A549 (cell line): ENCODE results near the gene VPS35L. TPM values are rescaled to one million over a fixed set of nuclear protein-coding genes. Genes with fewer than 3 reads are reported as not detected.

Experiments used
- ATAC-seq, 2 experiments: fragments of 200-7000 bp in 1 of 2; fragments of >200 bp in 1 of 2; cut with Nextera tagmentation in 1 of 2; cut with Tn5 transposase in 1 of 2; 3 replicates each; pipeline versions ENCODE4 v1.8.0 to v1.9.1; 2018 to 2020; ENCODE audit warnings: mild to moderate bottlenecking in 1 of 2, moderate library complexity in 1 of 2
- CTCF ChIA-PET: fragments of 300-600 bp; sonication (Branson Sonifier 250); formaldehyde crosslinking; extraction: SDS; loops from one replicate; lab custom pipeline; 2021; ENCODE audit warnings: antibody characterized with exemption, inconsistent platforms; lab: Yijun Ruan, JAX
- POLR2A ChIA-PET: fragments of 350-600 bp; formaldehyde crosslinking; extraction: SDS; loops from one replicate; lab custom pipeline; 2021; ENCODE audit warnings: antibody characterized with exemption, inconsistent platforms; lab: Yijun Ruan, JAX
- DNase-seq, 2 experiments: peaks; one replicate each; pipeline versions ENCODE4 v3.0.0 to v3.0.0-alpha.2; 2011 to 2016; ENCODE audit warnings: low read depth in 1 of 2, low spot score in 1 of 2
- FAIRE-seq: peaks from 2 replicates; lab custom pipeline; 2011; peaks lifted over from hg19 to GRCh38; lab: Jason Lieb, UNC
- H3K27ac ChIP-seq, 2 experiments: fragments of >200 bp; sonication (Bioruptor Twin); formaldehyde crosslinking; 3 replicates each; pipeline ENCODE4 v1.5.1; 2016 to 2017
- H3K4me1 ChIP-seq: fragments of >200 bp; sonication (Bioruptor Twin); formaldehyde crosslinking; 3 replicates; pipeline ENCODE4 v1.6.1; 2016
- H3K4me2 ChIP-seq: fragments of >200 bp; sonication (Bioruptor Twin); formaldehyde crosslinking; 3 replicates; pipeline ENCODE4 v1.6.1; 2016
- H3K4me3 ChIP-seq: fragments of >200 bp; sonication (Bioruptor Twin); formaldehyde crosslinking; 3 replicates; pipeline ENCODE4 v1.5.1; 2016
- H3K9me3 ChIP-seq: fragments of >200 bp; sonication (Bioruptor Twin); formaldehyde crosslinking; 3 replicates; pipeline ENCODE4 v1.6.1; 2016
- BHLHE40 ChIP-seq: IDR thresholded peaks from 2 replicates; pipeline ENCODE4 v1.6.1; 2012; ENCODE audit warnings: low read depth, low read length, inconsistent platforms
- CBX2 ChIP-seq: fragments of 200-600 bp; sonication (generic); IDR thresholded peaks from 2 replicates; pipeline ENCODE4 v1.6.1; 2016; ENCODE audit warnings: low read depth, mild to moderate bottlenecking, borderline replicate concordance
- CBX8 ChIP-seq: fragments of 200-600 bp; sonication (generic); IDR thresholded peaks from 2 replicates; pipeline ENCODE4 v1.6.1; 2016
- CEBPB ChIP-seq, 2 experiments: fragments of >200 bp in 1 of 2; sonication (Bioruptor Twin) in 1 of 2; formaldehyde crosslinking in 1 of 2; IDR thresholded peaks; 2 replicates each; pipeline ENCODE4 v1.6.1; 2012 to 2016
- CHD2 ChIP-seq: fragments of 150-350 bp; IDR thresholded peaks from 2 replicates; pipeline ENCODE4 v1.6.1; 2014; ENCODE audit warnings: low read length; ENCODE audit not compliant: partially characterized antibody
- FOSB ChIP-seq: fragments of 250-450 bp; sonication (Bioruptor Pico); IDR thresholded peaks from 2 replicates; pipeline ENCODE4 v1.5.0; 2020; ENCODE audit warnings: mild to moderate bottlenecking, moderate library complexity
- GATA3 ChIP-seq: IDR thresholded peaks from 2 replicates; pipeline ENCODE4 v1.6.1; 2012; ENCODE audit warnings: borderline replicate concordance
- HDAC2 ChIP-seq: fragments of 200-600 bp; sonication (generic); IDR thresholded peaks from 2 replicates; pipeline ENCODE4 v1.6.1; 2016
- HEYL ChIP-seq: fragments of 250-450 bp; sonication (Bioruptor Pico); IDR thresholded peaks from 2 replicates; pipeline ENCODE4 v1.8.0; 2021; ENCODE audit warnings: mild to moderate bottlenecking, moderate library complexity
- HOXA7 ChIP-seq: fragments of 250-450 bp; sonication (Bioruptor Pico); IDR thresholded peaks from 2 replicates; pipeline ENCODE4 v1.5.0; 2020; ENCODE audit warnings: mild to moderate bottlenecking, moderate library complexity
- HOXB13 ChIP-seq: fragments of 250-450 bp; sonication (Bioruptor Pico); IDR thresholded peaks from 2 replicates; pipeline ENCODE4 v1.5.0; 2020; ENCODE audit warnings: low read depth, mild to moderate bottlenecking, moderate library complexity
- HOXB5 ChIP-seq: fragments of 250-450 bp; sonication (Bioruptor Pico); IDR thresholded peaks from 2 replicates; pipeline ENCODE4 v1.5.0; 2020; ENCODE audit warnings: mild to moderate bottlenecking, moderate library complexity
- JUN ChIP-seq, 2 experiments: fragments of >200 bp; sonication (Bioruptor Twin); formaldehyde crosslinking; IDR thresholded peaks; 2 replicates in 1 of 2; 3 replicates in 1 of 2; pipeline ENCODE4 v1.6.1; 2016 to 2017
- NFE2L2 ChIP-seq: fragments of 150-350 bp; conservative IDR thresholded peaks from 2 replicates; pipeline ENCODE4 v1.6.1; 2014; ENCODE audit warnings: low read length
- NPAS2 ChIP-seq: fragments of 250-450 bp; sonication (Bioruptor Pico); IDR thresholded peaks from 2 replicates; pipeline ENCODE4 v1.8.0; 2022; ENCODE audit warnings: mild to moderate bottlenecking, moderate library complexity, borderline replicate concordance
- NR3C1 ChIP-seq: fragments of >200 bp; sonication (Bioruptor Twin); formaldehyde crosslinking; IDR thresholded peaks from 3 replicates; pipeline ENCODE4 v1.6.1; 2017
- PHF8 ChIP-seq: fragments of 200-600 bp; sonication (generic); IDR thresholded peaks from 2 replicates; pipeline ENCODE4 v1.6.1; 2016; ENCODE audit warnings: low read depth, mild to moderate bottlenecking, antibody characterized with exemption, moderate library complexity, borderline replicate concordance
- POLR2AphosphoS2 ChIP-seq: conservative IDR thresholded peaks from 2 replicates; pipeline ENCODE4 v1.6.1; 2012; ENCODE audit warnings: low read length, improper control_type of control experiment, inconsistent platforms
- RAD21 ChIP-seq, 2 experiments: fragments of >200 bp in 1 of 2; sonication (Bioruptor Twin) in 1 of 2; formaldehyde crosslinking in 1 of 2; IDR thresholded peaks in 1 of 2; conservative IDR thresholded peaks in 1 of 2; 2 replicates in 1 of 2; 3 replicates in 1 of 2; pipeline ENCODE4 v1.6.1; 2012 to 2018; ENCODE audit warnings: inconsistent platforms in 1 of 2
- RARB ChIP-seq: fragments of 250-450 bp; sonication (Bioruptor Pico); IDR thresholded peaks from 2 replicates; pipeline ENCODE4 v1.8.0; 2021; ENCODE audit warnings: mild to moderate bottlenecking, moderate library complexity
- RNF2 ChIP-seq: fragments of 200-600 bp; sonication (generic); IDR thresholded peaks from 2 replicates; pipeline ENCODE4 v1.6.1; 2016; ENCODE audit warnings: low read depth, mild to moderate bottlenecking, antibody characterized with exemption, moderate library complexity, borderline replicate concordance
- SMC3 ChIP-seq: fragments of >200 bp; sonication (Bioruptor Twin); formaldehyde crosslinking; IDR thresholded peaks from 3 replicates; pipeline ENCODE4 v1.6.1; 2018; ENCODE audit warnings: inconsistent platforms
- TFCP2L1 ChIP-seq: fragments of 250-450 bp; sonication (Bioruptor Pico); IDR thresholded peaks from 2 replicates; pipeline ENCODE4 v1.5.0; 2021; ENCODE audit warnings: mild to moderate bottlenecking
- TP53 ChIP-seq: fragments of 250-450 bp; sonication (Bioruptor Pico); IDR thresholded peaks from 2 replicates; pipeline ENCODE4 v1.5.0; 2021; ENCODE audit warnings: mild to moderate bottlenecking, moderate library complexity
- ZC3H11A ChIP-seq: fragments of 450-650 bp; IDR thresholded peaks from 2 replicates; pipeline ENCODE4 v1.6.1; 2014; ENCODE audit warnings: antibody characterized with exemption, mild to moderate bottlenecking
- whole genome bisulfite sequencing: methylation state at CpG from one replicate; pipeline ENCODE4 v1.1.6; 2017; ENCODE audit errors: missing lambda C conversion rate; 5-methylcytosine and 5-hydroxymethylcytosine counted together
- polyA plus RNA-seq, 4 experiments: library from polyadenylated mRNA; depleted of rRNA in 3 of 4; stranded (reverse); fragments of >200 nt; fragmentation: RNase III in 1 of 4; extraction: RNeasy Plus Mini Kit Qiagen cat#74134 plus additional on column Dnase treatment in 1 of 4; gene quantifications; 2 replicates in 3 of 4; 3 replicates in 1 of 4; pipeline ENCODE4 v1.2.3, GENCODE V29; 2011 to 2017
- TF ChIP-seq, protein P1 (sequence below): fragments of 250-450 bp; sonication (Bioruptor Pico); IDR thresholded peaks from 2 replicates; pipeline ENCODE4 v1.5.0; 2020; ENCODE audit warnings: low read depth, mild to moderate bottlenecking, moderate library complexity
- TF ChIP-seq, protein P2 (sequence below): fragments of 250-450 bp; sonication (Bioruptor Pico); IDR thresholded peaks from 2 replicates; pipeline ENCODE4 v1.5.0; 2021; ENCODE audit warnings: mild to moderate bottlenecking, moderate library complexity, borderline replicate concordance
- TF ChIP-seq, protein P3 (sequence below): fragments of 450-650 bp; IDR thresholded peaks from 2 replicates; pipeline ENCODE4 v1.6.1; 2014; ENCODE audit warnings: antibody characterized with exemption
- TF ChIP-seq, protein P4 (sequence below): IDR thresholded peaks from 2 replicates; pipeline ENCODE4 v1.6.1; 2012
- TF ChIP-seq, protein P5 (sequence below): fragments of >200 bp; sonication (Bioruptor Twin); formaldehyde crosslinking; IDR thresholded peaks from 3 replicates; pipeline ENCODE4 v1.6.1; 2016

Gene VPS35L
- polyA plus RNA-seq, 2 of the 4 experiments (the other 2 are of a cell fraction) = 38.4 to 47.7 TPM

DNA sequence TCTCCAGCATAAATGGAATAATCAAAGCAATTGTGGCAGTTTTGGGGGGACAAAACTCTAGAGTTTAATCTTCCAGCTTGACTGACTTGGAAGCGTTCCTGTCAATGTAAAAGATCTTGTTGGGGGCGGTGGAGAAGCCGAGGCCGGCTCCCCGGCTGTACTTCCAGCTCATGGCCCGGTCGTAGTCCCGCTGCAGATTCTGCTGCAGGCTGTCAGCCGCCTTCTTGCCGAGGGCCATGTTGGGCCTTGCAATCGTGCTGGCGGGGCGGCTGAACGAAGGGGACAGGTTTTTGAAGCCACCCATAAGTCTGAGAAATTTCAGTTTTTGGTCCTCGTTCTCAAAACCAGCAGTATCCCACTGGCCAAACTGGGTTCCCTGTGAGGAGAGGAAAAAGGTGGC lies 151.3 kb downstream of the VPS35L start:
- CTCF ChIA-PET = interaction anchor here (1.1 kb wide), 1 partner anchor 677 kb away, joined by 4 read pairs; no protein-coding TSS in a partner anchor
- WGBS = 95% methylated on average over 15 of the region's 15 CpGs

DNA sequence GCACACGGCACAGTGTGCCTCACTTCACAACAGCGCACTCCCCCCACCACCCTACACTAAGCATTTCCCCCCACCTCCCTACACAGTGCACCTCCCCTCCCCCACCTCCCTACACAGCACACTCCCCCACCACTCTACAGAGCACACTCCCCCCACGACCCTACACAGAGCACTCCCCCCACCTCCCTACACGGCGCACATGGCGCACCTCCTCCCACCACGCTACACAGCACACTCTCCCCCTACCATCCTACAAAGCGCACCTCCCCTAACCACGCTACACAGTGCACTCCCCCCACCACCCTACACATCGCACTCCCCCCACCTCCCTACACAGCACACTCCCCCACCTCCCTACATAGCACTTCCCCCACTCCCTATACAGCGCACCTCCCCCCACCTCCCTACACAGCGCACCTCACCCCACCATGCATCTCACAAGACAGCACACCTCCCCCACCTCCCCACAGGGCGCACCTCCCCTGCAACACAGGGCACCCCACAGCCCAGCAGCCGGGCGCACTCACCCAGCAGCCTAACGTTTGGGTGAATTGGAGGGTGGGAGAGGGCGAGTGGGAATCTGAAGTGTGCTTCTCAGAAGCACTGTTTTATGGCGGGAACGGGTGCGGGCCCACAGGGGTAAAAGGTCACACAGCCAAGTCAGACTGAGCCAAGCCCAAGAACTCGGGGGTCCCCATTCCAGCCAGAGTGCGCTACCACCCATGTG lies 152.2 kb downstream of the VPS35L start:
- no peak for TF ChIP-seq FOSB (CRISPR knock-in tag)
- no peak for TF ChIP-seq TFCP2L1 (CRISPR knock-in tag)
- no peak for TF ChIP-seq GATA3
- TF ChIP-seq TP53 = no peak
- no peak for TF ChIP-seq HOXB5
- no peak for TF ChIP-seq CHD2
- TF ChIP-seq, protein P1, sequence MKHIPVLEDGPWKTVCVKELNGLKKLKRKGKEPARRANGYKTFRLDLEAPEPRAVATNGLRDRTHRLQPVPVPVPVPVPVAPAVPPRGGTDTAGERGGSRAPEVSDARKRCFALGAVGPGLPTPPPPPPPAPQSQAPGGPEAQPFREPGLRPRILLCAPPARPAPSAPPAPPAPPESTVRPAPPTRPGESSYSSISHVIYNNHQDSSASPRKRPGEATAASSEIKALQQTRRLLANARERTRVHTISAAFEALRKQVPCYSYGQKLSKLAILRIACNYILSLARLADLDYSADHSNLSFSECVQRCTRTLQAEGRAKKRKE = no peak
- TF ChIP-seq BHLHE40 = no peak
- no peak for TF ChIP-seq POLR2AphosphoS2
- no peak for TF ChIP-seq PHF8
- TF ChIP-seq, protein P2, sequence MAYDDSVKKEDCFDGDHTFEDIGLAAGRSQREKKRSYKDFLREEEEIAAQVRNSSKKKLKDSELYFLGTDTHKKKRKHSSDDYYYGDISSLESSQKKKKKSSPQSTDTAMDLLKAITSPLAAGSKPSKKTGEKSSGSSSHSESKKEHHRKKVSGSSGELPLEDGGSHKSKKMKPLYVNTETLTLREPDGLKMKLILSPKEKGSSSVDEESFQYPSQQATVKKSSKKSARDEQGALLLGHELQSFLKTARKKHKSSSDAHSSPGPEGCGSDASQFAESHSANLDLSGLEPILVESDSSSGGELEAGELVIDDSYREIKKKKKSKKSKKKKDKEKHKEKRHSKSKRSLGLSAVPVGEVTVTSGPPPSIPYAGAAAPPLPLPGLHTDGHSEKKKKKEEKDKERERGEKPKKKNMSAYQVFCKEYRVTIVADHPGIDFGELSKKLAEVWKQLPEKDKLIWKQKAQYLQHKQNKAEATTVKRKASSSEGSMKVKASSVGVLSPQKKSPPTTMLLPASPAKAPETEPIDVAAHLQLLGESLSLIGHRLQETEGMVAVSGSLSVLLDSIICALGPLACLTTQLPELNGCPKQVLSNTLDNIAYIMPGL (CRISPR knock-in tag) = no peak
- TF ChIP-seq CBX2 = no peak
- TF ChIP-seq CBX8 = no peak
- TF ChIP-seq HOXB13 (CRISPR knock-in tag) = no peak
- TF ChIP-seq ZC3H11A = no peak
- TF ChIP-seq NFE2L2 = no peak
- no peak for DNase-seq
- Histone ChIP-seq H3K4me1 (peaks cover 17% of the 10 kb centered on the region; the same call in 2 of the 3 replicates), H3K4me3 (no peak overlapping the region), H3K4me2 (no peak overlapping the region), H3K27ac (peak overlapping the region in 1 of 2 experiments; percentile 7; a peak in 1 of 6 replicates), H3K9me3 (no peaks in the 10 kb centered on the region)
- 93% methylated on average over 8 of the region's 22 CpGs for WGBS
- ChIA-PET POLR2A (interaction anchor here (0.9 kb wide), 1 partner anchor 11 kb away, joined by 3 read pairs; the partner anchor contains the start of genes IQCK and KNOP1), CTCF (interaction anchor here (0.6 to 1.1 kb wide), 2 partner anchors 200 to 676 kb away, joined by 3 to 4 read pairs; no protein-coding TSS in a partner anchor)
- no peak for ATAC-seq
- FAIRE-seq = no peak

More for the DNA sequence above, 151.3 kb downstream of the VPS35L start:
- H3K27ac ChIP-seq = no peak overlapping the region
- DNase-seq (no peak), ATAC-seq (no peak), FAIRE-seq (no peak)
- no peak overlapping the region for H3K4me3 ChIP-seq
- POLR2A ChIA-PET = interaction anchor here (0.9 kb wide), 1 partner anchor 11 kb away, joined by 3 read pairs; the partner anchor contains the start of genes IQCK and KNOP1
- no peak overlapping the region for H3K4me2 ChIP-seq
- peaks cover 17% of the 10 kb centered on the region; the same call in 2 of the 3 replicates for H3K4me1 ChIP-seq
- no peak for TF ChIP-seq HEYL (CRISPR knock-in tag)
- TF ChIP-seq RNF2 = no peak
- no peak for TF ChIP-seq GATA3
- no peak for TF ChIP-seq RARB (CRISPR knock-in tag)
- TF ChIP-seq, protein P3, sequence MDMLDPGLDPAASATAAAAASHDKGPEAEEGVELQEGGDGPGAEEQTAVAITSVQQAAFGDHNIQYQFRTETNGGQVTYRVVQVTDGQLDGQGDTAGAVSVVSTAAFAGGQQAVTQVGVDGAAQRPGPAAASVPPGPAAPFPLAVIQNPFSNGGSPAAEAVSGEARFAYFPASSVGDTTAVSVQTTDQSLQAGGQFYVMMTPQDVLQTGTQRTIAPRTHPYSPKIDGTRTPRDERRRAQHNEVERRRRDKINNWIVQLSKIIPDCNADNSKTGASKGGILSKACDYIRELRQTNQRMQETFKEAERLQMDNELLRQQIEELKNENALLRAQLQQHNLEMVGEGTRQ = no peak
- TF ChIP-seq FOSB (CRISPR knock-in tag) = no peak
- TF ChIP-seq NPAS2 (CRISPR knock-in tag) = no peak
- TF ChIP-seq, protein P4, sequence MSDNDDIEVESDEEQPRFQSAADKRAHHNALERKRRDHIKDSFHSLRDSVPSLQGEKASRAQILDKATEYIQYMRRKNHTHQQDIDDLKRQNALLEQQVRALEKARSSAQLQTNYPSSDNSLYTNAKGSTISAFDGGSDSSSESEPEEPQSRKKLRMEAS = no peak
- TF ChIP-seq, protein P5, sequence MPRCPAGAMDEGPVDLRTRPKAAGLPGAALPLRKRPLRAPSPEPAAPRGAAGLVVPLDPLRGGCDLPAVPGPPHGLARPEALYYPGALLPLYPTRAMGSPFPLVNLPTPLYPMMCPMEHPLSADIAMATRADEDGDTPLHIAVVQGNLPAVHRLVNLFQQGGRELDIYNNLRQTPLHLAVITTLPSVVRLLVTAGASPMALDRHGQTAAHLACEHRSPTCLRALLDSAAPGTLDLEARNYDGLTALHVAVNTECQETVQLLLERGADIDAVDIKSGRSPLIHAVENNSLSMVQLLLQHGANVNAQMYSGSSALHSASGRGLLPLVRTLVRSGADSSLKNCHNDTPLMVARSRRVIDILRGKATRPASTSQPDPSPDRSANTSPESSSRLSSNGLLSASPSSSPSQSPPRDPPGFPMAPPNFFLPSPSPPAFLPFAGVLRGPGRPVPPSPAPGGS = no peak
- TF ChIP-seq HDAC2 = no peak
- no peak for TF ChIP-seq SMC3
- no peak for TF ChIP-seq CEBPB (IDR thresholded peaks at IDR 0.05)
- no peak for TF ChIP-seq JUN (IDR thresholded peaks at IDR 0.05)
- TF ChIP-seq NR3C1 = no peak
- no peak for TF ChIP-seq RAD21 (conservative IDR thresholded peaks at IDR 0.05 in 1 of 2, IDR thresholded peaks at IDR 0.05 in 1 of 2)
- TF ChIP-seq HOXA7 (CRISPR knock-in tag) = no peak
- TF ChIP-seq TP53 = no peak
- no peaks in the 10 kb centered on the region for H3K9me3 ChIP-seq
